GM21737 (cell line): ENCODE data around the gene GLIPR1.
"Not testable (repeated sequence)": the region's sequence is repeated elsewhere in the genome, so short reads cannot be mapped to it uniquely, and the experiment has no call there.

Source experiments
- ATAC-seq: cut with Tn5 transposase; IDR thresholded peaks from one replicate; pipeline ENCODE4 v1.9.1; 2021; ENCODE audit warnings: mild to moderate bottlenecking, moderate library complexity; ENCODE audit not compliant: unreplicated experiment

The GLIPR1 gene

DNA sequence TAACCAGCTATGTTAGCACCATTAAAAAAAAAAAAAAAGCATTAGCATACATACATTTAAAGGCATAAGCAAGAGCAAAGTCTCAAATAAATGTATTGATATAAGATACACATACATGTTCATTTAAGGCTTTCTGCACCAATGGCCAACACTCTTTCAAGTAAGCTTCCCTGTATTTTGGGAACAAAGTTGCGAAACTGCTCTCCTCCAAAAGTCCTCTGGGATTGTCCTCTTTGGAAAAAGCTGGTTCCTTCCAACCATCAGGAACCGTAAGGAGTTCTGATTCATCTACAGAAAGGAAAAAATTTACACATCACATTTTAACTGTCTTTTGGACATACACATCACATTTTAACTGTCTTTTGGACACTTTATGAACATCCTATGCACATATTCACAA lies 27.6 kb downstream of the GLIPR1 start:
- no peak for ATAC-seq

GRCh38 chr12:75509621-75510020 lies 29.1 kb downstream of the GLIPR1 start:
- no peak for ATAC-seq

- ATAC-seq = peak; percentile 97
Observed at GRCh38 chr12:75511116-75512048, 30.8 kb downstream of the GLIPR1 start, which contains the start of gene KRR1. KRR1 (minus strand) TSS chr12:75511609; CDS start chr12:75511597, 12 bp downstream.

GRCh38 chr12:75521224-75521623 lies 40.7 kb downstream of the GLIPR1 start:
- not testable (repeated sequence) for ATAC-seq

DNA sequence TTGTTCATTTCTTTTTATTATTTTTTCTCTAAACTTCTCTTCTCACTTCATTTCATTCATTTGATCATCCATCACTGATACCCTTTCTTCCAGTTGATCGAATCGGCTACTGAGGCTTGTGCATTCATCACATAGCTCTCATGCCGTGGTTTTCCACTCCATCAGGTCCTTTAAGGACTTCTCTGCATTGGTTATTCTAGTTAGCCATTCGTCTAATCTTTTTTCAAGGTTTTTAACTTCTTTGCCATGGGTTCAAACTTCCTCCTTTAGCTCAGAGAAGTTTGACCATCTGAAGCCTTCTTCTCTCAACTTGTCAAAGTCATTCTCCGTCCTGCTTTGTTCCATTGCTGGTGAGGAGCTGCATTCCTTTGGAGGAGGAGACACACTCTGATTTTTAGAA lies 41.6 kb downstream of the GLIPR1 start:
- not testable (repeated sequence) for ATAC-seq

DNA sequence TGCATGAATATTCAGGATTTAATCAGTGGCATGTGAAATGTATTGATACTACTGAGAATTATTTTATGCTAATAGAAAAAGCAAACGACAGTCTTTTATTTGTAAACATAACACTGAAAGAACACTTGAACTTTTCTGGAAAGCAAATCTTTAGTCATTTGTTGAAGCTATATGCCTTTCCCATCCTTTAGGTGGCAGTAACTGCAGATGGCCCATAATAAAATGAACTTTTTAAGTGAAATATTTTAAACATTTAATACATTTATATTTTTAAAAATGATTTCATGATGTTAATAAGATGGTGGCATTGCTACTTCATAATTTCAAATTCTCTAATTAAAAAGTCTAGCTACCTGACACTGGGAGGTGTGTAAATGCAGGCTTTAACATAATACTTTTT lies 44.7 kb downstream of the GLIPR1 start:
- no peak for ATAC-seq

DNA sequence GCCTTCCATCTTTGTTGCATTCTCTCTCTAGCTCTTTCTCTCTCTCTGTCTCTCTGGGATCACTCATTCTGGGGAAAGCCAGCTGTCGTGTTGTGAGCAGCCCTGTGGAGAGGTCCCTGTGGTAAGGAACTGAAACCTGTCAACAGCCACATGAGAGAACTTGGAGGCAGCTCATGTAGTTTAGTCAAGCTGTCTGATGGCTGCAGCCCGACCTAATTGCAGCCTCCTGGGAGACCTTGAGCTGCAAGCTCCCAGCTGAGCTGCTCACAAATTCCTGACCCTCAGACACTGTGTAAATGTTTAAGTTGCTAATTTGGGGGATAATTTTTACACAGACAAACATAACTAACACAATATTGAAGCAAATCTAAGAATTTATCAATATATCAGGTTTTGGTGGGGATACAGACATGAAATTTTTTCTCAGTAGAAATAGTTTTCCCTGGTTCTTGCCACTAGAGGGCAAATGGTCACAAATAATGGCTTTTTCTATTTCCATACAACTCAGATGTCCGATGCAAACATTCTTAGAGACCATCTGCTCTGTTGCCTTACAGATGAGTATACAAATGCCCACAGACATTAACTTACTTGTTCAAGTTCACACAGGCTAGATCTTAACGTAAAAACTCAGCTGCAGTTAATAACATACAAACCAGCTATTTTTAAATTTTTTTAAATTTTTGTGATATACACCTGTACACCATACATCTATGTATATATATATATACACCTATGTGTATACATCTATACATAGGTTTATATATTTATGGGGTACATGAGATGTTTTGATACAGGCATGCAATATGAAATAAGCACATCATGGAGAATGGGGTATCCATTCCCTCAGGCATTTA lies 46.3 kb downstream of the GLIPR1 start:
- peak; percentile 89 for ATAC-seq

DNA sequence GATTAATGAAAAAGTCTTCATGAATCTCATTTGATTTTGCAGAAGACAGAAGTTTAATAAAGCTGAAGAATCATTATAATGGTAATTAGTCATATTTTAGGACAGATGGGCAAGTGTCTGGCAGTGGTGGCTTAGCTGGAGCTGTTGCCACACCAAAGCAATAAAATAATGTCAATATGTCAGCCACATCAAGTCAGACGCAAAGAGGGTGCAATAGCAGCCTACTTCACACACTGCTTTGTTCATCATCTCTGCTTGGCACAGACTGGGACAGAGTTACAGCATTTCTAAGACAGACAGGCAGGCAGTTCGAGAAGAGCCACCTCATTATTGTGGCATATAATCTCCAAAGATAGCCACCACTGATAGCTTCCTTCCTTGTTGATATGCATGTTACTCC lies 47.7 kb downstream of the GLIPR1 start:
- no peak for ATAC-seq

- no peak for ATAC-seq
Observed at GRCh38 chr12:75528692-75529091, 48.1 kb downstream of the GLIPR1 start.

GRCh38 chr12:75529316-75529715 lies 48.8 kb downstream of the GLIPR1 start:
- no peak for ATAC-seq

DNA sequence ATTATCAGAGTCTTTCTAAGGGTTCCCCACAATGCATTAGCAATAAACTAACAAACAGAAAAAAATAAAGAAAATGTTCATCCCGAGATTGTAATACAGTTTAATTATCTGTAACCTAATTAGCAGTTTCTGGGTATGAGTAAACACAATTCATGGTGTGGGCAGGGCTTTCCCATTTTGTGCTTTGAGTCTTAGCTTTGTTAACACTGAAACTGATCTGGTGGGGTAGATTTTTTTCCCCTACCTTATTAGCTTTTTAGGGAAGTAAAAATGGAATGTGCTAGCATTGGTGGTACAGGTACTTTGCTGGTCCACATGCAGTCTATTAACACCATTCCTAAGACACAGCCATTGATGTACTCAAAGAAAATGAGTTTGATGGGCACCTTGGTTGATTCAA lies 49.3 kb downstream of the GLIPR1 start:
- ATAC-seq = no peak

GRCh38 chr12:75533239-75533638 lies 52.7 kb downstream of the GLIPR1 start:
- no peak for ATAC-seq

DNA sequence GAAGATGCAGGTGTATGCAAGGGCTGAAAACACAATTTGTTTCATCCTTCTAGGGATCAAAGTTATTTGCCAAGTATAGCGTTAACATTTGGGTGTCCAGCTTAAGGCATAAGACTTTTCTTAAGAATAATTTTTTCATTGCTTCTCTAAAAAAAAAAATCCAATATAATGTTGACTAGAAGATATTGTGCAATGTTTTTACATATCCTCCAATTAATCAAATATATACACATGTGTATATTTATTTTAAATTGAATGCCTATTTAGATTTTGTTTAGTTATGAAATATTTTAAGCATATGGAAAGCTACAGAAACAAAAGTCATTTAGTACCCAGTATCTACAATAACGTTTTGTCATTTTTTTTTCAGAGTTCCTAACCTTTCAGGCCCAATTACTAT lies 59.3 kb downstream of the GLIPR1 start:
- ATAC-seq = no peak

DNA sequence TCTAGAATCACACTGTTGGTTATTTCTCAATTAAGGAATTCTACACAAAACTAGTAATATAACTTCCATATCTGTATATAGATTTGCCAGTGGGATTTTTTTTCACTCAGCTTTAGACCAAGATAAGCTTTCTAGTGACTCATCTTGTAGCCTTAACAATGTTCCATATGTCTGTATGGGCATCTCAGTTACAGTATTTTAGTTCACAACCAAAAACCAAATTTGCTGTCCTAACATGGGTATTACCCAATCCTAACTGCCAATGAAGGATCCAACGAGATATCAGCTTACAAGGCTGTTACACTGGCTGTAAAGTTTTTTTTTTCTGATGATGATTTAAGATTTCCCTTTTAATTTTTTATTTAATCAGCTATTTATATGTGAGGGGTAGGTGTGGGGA lies 62.4 kb downstream of the GLIPR1 start:
- ATAC-seq = no peak

- ATAC-seq = no peak
Observed at GRCh38 chr12:75543529-75543928, 63.0 kb downstream of the GLIPR1 start.

DNA sequence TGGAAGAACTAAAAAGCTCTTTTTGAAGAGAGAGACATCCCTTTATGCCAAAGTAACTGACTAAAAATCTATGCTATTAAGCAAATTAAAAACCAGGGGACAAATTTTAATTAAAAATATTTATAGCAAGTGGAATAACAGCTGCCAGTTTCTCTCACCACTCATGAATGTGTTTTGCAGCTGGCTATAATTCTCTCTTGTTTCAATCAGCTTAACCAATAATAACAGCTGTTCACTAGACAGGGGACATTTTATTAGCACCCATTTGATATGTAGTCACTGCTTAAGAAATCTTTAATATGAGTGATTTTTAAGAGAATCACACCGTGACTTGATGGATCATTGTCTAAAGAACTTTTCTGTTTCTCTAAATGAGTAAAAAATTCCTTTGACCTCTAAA lies 65.1 kb downstream of the GLIPR1 start:
- no peak for ATAC-seq

GRCh38 chr12:75548879-75549278 lies 68.3 kb downstream of the GLIPR1 start:
- no peak for ATAC-seq

DNA sequence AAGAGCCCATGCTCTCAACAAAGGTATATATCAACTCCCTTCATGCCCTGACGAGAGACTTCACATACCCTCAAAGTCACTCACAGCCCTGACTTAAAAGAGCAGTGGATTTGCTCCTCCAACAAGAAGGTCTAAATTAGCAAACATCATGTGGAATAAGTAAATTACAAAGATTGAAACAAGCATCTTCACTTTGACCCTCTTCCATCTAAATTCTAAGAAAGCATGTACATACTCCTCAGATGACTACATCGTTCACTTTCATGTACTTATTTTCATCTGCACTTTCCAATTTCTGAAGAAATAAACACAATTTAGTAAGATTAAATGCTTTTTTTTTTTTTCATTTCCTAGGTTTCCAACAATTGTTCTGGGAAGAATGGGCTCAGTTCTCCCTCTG lies 69.4 kb downstream of the GLIPR1 start:
- no peak for ATAC-seq

- no peak for ATAC-seq
Observed at GRCh38 chr12:75550401-75551240, 70.1 kb downstream of the GLIPR1 start.

DNA sequence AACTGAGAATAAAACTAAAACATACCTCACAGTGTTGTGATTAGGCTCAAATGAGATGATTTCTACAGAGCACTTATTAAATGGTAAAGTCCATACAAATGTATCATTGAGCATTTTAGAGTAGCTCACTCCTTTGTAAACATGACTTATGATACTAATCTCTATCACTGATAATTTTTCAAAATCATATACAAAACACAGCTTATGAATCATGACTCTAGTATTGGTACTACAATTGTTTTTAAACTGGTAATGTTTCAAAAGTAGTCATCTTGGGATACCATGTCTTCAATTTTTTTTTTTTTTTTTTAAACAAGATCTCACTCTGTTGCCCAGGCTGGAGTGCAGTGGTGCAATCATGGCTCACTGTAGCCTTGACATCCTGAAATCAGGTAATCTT lies 70.9 kb downstream of the GLIPR1 start:
- no peak for ATAC-seq

DNA sequence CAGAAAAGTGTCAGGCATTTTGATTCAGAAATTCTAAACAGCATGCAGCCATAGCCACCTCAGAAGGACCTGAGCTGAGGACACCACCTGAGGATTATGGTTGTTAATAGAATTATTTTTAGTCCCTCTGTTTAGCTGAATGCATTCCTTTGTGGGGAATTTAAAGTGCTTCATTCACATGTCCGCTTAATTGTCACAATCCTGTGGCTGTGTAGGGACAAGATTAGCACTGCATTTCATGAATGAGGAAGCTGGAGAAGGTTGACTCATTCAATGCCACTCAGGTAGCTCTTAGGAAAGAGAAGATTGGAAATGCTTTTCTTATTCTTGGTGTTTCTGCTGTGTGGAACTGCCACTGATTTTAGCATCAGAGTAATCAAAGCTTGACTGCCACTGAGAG lies 72.8 kb downstream of the GLIPR1 start:
- no peak for ATAC-seq
